GM21447 (cell line): ENCODE results near the gene MEGF6.
A peak's percentile ranks its signal among the peaks of the same experiment; 100 is the strongest.
"Not testable (repeated sequence)": the region's sequence is repeated elsewhere in the genome, so short reads cannot be mapped to it uniquely, and the experiment has no call there.

Experiments used
- ATAC-seq: cut with Tn5 transposase; IDR thresholded peaks from one replicate; pipeline ENCODE4 v1.9.1; 2021; ENCODE audit not compliant: unreplicated experiment

Gene MEGF6

DNA sequence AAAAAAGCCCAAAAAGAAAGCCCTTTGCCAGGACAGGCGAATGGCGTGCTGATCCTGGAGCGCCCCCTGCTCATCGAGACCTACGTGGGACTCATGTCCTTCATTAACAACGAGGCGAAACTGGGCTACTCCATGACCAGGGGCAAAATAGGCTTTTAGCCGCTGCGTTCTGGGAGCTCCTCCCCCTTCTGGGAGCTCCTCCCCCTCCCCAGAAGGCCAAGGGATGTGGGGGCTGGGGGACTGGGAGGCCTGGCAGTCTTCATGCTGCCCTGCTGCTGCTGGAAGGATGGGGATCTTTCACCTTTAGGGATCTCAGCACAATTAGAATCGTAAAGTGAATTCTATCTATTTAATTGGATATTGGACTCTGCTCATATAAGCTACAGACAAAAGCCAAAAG lies 17.1 kb upstream of the MEGF6 start:
- ATAC-seq = no peak

DNA sequence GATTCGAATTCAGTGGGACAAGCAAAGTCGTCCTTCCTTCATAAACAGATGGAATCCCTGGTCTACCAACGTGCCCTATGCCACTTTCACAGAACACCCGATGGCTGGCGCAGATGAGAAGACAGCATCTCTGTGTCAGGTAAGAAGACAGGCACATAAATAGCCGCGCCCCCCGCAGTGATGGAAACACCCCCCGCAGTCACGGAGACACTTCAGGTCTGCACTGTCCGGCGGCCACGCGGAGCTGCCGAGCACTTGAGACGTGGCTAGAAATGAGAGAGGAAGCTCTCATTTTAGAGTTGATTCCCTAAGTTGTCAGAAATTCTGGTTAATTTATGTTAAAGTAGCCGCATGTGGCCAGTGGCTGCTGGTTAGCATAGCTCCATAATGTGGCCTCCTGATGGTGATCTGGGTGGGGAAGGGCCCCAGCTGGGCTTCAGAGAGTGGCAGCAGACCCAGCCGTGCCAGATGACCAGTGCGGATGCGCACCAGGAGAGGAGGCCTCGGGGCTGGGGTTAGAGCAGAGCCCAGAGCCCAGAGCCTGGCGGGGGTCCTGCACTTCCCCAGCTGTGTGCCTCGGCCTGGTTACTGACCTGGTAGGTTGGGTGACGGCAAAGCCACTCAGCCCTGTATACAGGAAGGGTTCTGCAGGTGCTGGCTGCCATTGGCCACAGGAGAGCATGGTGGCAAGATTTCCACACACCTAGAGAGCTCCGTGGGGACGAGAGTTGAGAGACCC lies 16.4 kb upstream of the MEGF6 start:
- no peak for ATAC-seq

DNA sequence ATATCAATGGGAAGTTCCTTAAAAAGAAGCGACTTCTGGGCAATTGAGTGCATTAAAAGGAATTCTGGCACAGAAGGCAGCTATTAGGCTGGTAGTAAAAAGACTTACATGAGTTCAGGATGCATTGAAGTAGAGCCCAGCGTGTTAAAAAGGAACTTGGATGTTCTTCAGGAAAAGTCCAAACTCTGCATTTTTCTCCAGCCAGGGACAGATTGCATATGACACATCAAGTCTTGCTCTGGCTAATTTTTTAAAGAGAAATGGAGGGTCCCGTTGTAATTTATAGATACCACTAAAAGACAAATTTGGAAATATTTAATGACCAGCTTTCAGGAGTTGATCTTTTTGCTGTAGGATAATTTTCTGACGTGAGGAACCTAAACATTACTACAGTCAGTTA lies 14.7 kb upstream of the MEGF6 start:
- no peak for ATAC-seq

DNA sequence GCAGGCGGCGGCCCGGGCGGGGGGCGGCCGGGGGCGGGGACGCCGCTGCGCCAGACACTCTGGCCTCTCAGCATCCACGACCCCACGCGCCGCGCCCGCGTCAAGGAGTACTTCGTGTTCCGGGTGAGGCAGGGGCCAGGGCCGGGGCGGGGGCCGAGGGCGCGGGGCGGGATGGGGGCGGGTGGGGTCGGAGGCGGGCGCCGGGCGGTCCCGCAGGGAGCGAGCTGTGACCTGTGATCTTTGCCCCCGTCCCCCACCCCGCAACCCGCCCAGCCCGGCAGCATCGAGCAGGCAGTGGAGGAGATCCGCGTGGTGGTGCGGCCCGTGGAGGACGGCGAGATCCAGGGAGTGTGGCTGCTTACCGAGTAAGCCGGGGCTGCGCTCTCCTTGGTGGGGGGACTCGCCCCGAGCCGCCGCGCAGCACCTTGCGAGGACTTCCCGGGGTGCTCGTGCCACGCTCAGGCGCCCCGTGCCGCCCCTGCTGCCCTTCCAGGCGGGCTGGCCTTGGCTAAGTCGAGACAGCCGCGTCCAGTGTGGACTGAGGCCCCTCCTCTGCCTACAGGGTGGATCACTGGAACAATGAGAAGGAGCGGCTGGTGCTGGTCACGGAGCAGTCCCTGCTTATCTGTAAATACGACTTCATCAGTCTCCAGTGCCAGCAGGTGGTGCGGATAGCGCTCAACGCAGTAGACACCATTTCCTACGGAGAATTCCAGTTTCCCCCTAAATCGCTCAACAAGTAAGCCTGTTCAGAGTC lies 14.0 kb upstream of the MEGF6 start:
- ATAC-seq = peak; percentile 9

DNA sequence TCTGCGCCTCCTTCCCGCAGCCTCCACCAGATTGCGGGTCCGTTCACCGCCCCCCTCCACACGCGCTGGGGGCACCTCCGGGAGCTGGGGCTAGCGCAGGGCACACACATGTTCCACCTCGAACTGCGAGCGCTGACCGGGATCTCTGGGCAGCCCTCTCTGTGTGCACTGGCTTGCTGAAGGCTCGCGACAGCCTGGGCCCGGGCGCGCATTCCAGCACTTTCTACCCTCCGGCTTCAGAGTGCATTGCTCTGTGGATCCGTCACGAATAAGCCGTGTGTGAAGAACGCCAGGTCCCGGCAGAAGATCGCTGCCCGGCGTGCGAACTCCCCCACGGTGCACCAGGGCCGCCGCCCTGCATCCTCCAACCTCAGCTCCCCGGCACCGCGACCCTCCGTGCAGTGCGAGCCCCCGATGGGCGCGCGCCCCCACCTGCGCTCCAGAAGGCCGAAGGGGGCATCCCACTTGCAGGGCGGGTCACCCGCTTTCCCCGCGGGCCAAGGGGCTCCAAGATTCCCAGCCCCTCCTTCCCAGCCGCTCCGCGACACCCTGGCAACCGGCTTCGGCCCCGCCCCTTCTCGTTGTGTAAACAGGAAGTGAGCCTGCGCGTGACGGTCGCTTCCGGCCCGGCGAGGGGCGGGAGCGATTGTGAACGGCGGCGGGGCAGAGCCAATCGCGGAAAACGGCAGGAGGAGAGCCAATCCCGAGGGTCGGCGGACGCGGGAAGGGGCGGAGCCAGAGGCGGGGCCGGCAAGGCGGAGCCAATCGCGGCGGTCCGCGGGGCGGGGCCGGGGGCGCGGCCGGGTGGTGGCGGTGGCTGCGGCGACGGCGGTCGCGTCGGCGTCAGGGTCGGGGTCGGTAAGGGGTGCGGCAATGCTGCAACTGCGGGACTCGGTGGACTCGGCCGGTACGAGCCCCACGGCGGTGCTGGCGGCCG lies 13.2 kb upstream of the MEGF6 start, which contains the start of gene TPRG1L:
TPRG1L (plus strand) TSS at position 816 of the 937 bp plus-strand sequence; CDS start at position 874, 58 bp downstream.
- peak; percentile 84 for ATAC-seq

DNA sequence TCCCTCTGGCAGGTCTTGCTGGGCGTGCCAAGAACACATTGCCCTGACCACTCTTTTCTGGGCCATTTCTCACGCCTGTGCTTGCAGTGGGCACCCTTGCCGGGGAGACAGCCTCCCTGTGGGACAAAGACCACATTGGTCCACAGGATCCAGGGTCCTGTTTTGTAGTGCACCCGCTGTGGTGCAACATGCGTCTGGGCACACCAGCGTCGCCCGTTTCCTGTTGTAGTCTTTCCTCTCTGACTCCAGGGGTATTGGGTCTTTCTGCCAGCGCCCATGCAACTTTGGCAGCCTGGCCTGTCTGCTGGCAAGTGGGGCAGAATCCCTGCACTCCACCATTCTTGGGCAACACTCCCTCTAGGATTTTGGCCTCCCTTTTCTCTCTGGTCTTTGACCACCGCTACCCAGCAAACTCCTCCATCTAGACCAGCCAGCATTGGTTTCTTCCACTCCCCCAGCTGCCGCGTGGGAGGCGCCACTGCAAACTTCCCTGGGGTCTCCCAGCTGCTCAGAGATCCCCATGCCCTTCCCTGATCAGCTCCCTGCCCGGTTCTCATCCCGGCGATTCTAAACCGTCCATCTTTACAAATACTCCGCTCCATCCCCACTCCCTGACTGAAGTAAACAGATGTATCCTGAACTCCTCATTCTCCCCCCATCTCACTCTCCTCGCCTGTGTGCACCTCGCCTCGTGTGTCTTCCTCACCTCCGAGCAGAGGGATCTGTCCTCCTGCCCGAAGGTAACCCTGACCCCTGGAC lies 12.3 kb upstream of the MEGF6 start:
- no peak for ATAC-seq

DNA sequence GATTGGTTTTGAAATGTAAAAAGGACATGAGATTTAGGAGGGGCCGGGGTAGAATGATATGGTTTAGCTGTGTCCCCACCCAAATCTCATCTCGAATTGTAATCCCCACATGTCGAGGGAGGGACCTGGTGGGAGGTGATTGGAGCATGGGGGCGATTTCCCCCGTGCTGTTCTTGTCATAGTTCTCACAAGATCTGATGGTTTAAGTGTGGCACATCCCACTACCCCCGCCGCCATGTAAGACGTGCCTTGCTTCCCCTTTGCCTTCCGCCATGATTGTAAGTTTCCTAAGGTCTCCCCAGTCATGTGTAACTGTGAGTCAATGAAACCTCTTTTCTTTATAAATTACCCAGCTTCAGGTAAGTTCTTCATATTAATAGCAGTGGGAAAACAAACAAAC lies 10.8 kb upstream of the MEGF6 start:
- not testable (repeated sequence) for ATAC-seq

DNA sequence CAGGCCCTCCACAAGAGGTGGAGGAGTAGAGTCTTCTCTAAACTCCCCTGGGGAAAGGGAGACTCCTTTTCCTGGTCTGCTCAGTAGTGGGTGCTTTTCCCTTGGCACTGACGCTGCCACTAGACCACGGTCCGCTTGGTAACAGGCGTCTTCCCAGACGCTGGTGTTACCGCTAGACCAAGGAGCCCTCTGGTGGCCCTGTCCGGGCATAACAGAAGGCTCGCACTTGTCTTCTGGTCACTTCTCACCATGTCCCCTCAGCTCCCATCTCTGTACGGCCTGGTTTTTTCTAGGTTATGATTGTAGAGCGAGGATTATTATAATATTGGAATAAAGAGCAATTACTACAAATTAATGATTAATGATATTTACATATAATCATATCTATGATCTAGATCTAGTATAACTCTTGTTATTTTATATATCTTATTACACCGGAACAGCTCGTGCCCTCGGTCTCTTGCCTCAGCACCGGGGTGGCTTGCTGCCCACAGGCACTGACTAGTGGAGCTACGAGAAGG lies 9.9 kb upstream of the MEGF6 start:
- ATAC-seq = not testable (repeated sequence)

DNA sequence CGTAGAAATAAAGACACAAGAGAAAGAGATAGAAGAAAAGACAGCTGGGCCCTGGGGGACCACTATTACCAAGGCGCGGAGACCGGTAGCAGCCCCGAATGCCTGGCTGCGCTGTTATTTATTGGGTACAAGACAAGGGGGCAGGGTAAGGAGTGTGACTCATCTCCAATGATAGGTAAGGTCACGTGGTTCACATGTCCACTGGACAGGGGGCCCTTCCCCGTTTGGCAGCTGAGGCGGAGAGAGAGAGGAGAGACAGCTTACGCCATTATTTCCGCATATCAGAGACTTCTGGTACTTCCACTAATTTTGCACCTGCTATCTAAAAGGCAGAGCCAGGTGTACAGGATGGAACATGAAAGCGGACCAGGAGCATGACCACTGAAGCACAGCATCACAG lies 9.4 kb upstream of the MEGF6 start:
- no peak for ATAC-seq

DNA sequence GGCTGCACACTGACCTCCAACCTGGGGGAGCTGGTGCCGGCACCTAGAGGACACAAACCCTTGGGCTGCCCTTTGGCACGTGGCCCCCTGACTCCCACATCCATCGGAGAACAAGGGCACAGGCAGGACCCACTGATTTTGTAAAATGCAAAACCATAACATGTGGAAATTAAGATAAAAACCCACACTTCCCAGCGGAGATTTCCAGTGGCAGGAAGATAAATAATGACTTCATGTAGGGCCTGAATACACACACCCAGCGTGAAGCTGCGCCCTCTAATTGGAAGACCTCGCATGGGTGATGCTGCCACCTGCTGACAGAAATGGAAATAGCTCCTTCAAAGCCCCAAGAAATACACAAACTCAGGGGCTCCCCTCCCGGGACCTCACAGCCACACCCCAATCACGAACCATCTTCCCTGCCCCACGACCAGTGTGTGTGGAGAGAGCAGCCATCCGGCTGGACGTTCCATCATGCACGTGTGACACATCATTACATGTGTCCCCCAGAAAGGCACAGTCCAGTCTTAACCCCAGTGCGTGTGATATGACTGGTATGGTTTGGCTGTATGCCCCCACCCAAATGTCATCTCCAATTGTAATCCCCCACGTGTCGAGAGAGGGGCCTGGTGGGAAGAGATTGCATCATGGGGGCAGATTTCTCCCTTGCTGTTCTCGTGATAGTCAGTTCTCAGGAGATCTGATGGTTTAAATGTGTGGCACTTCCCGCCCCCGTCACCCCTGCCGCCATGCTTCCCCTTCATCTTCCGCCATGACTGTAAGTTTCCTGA lies 7.8 kb upstream of the MEGF6 start:
- no peak for ATAC-seq

DNA sequence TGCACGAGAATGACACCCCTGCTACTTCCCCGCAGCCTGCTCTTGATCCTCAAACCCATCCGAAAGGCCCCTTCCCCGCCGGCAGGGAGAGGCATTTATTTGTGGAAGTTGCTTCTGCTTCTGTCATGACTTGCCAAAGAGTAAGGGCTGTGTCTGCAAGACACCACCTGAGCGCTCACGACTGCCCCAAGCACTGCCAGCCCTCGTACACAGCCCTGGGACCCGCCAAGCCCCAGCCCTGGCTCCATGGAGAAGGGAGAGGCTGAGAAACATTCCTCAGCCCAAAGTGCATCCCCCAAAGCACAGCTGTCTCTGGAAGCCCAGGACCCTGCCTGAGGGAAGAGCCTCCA lies 7.2 kb upstream of the MEGF6 start:
- ATAC-seq = no peak

DNA sequence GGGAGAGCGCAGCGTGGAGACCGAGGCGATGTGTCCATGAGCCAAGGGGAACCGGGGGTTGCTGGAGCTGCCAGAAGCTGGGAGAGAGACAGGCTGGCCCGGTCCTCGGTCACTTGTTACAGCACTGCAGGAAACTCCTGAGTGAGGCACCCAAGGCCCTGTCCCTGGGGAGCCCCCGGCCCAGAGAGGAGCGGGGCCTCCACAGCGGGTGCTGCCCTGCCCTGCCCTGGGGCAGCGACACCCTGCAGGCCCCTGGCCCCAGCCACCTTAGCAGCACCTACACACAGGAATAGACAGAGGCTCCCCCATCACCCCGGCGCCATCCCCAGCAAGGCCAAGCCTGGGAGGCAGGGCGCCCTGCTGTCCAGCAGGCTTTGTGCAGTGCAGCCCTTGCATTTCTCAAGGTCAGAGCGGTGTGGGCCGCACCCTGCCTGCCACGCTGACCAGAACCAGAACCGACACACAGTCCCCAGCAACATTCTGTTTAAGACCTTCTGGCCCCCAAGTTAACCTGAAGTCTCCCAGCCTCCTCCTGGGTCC lies 6.6 kb upstream of the MEGF6 start:
- no peak for ATAC-seq

DNA sequence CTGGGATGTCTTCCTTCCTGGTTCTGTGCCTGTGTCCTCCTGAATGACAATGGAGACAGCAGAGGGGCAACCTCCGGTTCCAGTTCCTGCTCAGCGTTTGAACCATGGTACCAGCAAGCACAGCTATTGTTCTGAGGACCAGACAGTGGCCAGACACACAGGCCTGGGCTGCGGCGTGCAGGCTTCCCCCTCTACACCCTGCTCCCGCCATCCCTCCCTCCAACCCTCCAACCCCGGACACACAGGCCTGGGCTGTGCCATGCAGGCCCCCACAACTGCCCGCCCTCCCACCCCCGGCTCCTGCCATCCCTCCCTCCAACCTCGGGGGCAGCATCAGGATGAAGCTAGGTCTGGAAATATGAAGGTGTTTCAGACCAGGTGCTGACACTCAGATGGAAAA lies 5.6 kb upstream of the MEGF6 start:
- no peak for ATAC-seq

DNA sequence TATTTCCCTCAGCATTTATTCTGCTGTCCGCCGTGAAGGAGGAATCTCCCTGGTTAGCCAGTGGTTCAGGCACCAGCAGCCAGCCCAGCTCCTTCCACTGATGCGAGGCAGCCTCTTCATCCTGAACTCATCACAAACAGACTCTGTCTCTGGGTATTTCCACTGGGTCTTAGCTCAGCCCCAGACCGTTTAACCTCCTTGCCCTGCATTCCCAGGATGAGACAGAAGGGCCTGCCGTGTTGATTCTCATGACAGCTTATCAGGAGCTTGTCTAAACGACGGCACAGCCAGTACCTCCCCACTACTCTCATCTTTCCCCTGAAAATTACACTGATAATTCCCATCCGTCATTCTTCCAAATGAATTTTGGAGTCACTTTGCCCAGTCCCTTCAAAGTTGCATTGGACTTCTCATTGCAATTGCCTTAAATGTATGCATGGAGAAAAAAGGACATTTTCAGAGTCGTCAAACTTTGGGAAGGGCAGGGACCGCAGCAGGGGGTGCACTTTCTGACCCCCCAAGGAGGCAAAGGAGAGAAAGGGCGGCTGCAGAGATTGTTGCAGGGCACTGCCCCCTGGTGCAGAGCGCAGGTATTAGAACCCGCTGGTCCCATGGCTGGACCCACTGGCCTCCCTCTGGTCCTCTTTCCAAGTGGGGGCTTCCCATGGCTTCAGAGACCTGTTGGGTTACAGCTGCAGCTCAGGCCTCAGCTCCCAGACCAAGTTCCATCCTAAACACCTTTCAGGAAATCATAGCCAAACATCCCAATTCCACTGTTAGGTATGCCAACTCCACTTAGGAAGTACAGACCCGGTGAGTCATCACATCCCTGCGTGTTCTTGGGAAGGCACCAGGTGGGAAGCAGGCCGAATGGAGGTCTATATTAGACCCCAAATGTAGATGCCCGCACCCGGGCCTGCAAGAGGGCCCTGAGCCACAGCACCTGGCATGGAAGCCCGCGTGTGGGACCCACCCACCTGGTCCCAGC lies 3.7 kb upstream of the MEGF6 start:
- ATAC-seq = no peak

DNA sequence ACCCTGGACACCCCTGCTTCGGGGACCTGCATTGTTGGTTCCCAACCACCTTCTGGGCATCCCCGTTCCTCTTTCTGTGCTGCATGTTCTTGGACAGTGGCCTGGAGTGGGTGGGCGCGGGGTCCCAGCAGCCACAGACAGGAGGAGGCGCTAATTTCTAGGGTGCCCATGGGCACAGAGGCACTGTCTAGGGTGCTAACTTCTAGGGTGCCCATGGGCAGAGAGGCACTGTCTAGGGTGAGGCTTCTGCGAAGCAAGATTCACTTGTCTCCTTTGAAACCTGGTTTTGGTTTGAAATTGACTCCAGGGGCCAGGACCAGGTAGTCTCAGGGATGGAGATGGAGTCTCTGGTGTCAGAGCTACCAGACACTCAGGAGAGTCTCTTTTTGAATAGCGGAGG lies 815 bp upstream of the MEGF6 start:
- no peak for ATAC-seq

DNA sequence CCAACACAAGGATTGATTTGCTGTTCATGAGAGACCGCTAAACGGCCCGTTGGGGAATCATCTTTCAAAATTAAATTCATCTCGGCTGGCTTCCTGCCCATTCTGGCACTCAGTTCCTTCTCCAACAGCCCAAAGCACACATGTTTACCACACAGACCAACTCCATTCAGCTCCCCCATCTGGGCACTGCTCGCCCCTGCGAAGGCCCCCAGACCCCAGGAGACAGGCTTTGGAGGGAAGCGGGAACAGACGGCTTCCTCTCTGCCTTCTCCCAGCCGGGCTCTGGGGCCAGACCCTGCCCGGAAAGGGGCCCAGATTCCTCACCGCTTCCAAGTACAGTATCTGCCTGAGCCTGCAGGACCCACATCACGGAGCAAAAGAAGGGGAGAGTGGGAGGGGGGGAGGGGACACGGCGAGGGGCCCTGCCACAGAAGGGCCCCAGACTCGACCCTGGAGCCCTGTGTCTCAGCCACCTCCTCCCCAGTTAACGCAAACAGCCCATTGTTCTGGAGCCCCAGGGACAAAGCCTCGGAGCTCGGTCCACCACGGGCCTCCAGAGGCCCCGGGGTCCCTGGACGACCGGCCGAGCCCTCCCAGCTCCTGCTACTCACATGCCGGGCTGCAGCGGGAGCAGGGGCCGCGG lies 660 bp downstream of the MEGF6 start:
- no peak for ATAC-seq

DNA sequence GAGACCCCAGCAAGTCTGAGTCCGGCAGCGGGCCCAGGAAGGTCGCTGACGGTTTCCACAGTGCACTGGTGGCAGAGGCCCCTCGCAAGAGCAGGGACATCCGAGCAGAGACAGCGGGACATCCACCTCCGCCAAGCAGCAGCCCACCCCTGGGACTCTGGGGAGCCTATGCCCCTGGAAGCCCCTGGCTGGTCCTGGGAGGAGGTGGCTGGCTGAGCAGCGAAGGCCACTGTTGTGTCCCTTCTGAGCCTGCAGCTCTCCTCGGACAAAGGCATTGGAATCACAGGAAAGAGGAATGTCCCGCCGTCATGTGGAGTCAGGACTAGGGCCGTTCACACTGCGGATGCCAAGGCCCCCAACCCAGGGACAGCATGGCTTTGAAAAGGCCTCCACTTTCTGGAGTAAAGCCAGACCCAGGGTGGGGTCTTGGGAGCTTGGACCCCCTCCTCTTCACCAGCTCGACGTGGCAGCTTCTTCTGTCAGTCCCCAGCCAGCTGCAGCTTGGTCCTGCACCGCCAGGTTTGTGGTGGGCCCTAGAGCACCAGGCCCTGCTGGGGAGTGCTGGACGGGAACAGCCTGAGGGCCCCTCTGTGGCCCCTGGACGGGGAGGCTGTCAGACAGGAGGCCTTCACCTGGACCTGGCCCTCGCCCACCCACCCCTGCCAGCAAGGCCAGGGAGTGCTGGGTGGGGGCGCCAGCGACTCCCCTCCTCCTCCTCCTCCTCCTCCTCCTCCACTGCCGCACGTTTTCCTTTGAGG lies 1.4 kb downstream of the MEGF6 start:
- no peak for ATAC-seq
